Neural crest cell (in vitro differentiated cells): ENCODE measurements around the gene RAB23. TPM values are rescaled to one million over a fixed set of nuclear protein-coding genes. Genes with fewer than 3 reads are reported as not detected.

Experiments used
- DNase-seq: peaks from one replicate; pipeline ENCODE4 v3.0.0; 2021; ENCODE audit warnings: low read depth, mixed read lengths, low spot score
- H3K27ac Mint-ChIP-seq: one replicate; pipeline ENCODE4 v1.8.0; 2021; ENCODE audit warnings: mild to moderate bottlenecking, mixed read lengths; ENCODE audit not compliant: unreplicated experiment
- H3K27me3 Mint-ChIP-seq: 2 replicates; pipeline ENCODE4 v1.8.0; 2021; ENCODE audit warnings: low read depth, mild to moderate bottlenecking, mixed read lengths
- H3K36me3 Mint-ChIP-seq: 2 replicates; pipeline ENCODE4 v1.8.0; 2021; ENCODE audit warnings: low read depth, mild to moderate bottlenecking, mixed read lengths
- H3K4me1 Mint-ChIP-seq: 2 replicates; pipeline ENCODE4 v1.8.0; 2021; ENCODE audit warnings: mixed read lengths
- H3K4me3 Mint-ChIP-seq: one replicate; pipeline ENCODE4 v1.8.0; 2021; ENCODE audit warnings: mild to moderate bottlenecking, mixed read lengths
- H3K9me3 Mint-ChIP-seq: 2 replicates; pipeline ENCODE4 v1.8.0; 2021; ENCODE audit warnings: mixed read lengths
- CTCF ChIP-seq: fragments of 200-600 bp; sonication (generic); conservative IDR thresholded peaks from 2 replicates; pipeline ENCODE4 v1.5.0; 2021; ENCODE audit warnings: antibody characterized with exemption, mild to moderate bottlenecking
- total RNA-seq: library from RNA; stranded (reverse); gene quantifications from 2 replicates; pipeline ENCODE4 v1.2.1, GENCODE V29; 2021

Gene RAB23
- total RNA-seq, 1 donor from 2014 or later: 20.1 TPM

- no peak overlapping the region for H3K4me3 Mint-ChIP-seq
- H3K27ac Mint-ChIP-seq: no peak overlapping the region
- H3K4me1 Mint-ChIP-seq: peaks cover 11% of the 10 kb centered on the region
- H3K27me3 Mint-ChIP-seq: no peaks in the 10 kb centered on the region
- DNase-seq: no peak
- no peak for TF ChIP-seq CTCF
- H3K36me3 Mint-ChIP-seq: peaks cover 10% of the 10 kb centered on the region
- no peaks in the 10 kb centered on the region for H3K9me3 Mint-ChIP-seq
Observed at GRCh38 chr6:57209030-57209429, 13.1 kb downstream of the RAB23 start.

GRCh38 chr6:57207872-57208271 is 14.2 kb downstream of the RAB23 start:
- no peaks in the 10 kb centered on the region for H3K27me3 Mint-ChIP-seq
- no peaks in the 10 kb centered on the region for H3K9me3 Mint-ChIP-seq
- no peak for DNase-seq

GRCh38 chr6:57207141-57207540 is 15.0 kb downstream of the RAB23 start:
- no peaks in the 10 kb centered on the region for H3K27me3 Mint-ChIP-seq
- TF ChIP-seq CTCF: no peak

More at GRCh38 chr6:57207872-57208271, 14.2 kb downstream of the RAB23 start:
- peaks cover 7% of the 10 kb centered on the region for H3K36me3 Mint-ChIP-seq
- H3K27ac Mint-ChIP-seq: no peak overlapping the region
- H3K4me3 Mint-ChIP-seq: no peak overlapping the region
- peaks cover 11% of the 10 kb centered on the region for H3K4me1 Mint-ChIP-seq
- no peak for TF ChIP-seq CTCF

GRCh38 chr6:57205550-57206328 is 16.4 kb downstream of the RAB23 start:
- TF ChIP-seq CTCF: no peak
- H3K27ac Mint-ChIP-seq: no peak overlapping the region
- no peak overlapping the region for H3K4me3 Mint-ChIP-seq

More at GRCh38 chr6:57207141-57207540, 15.0 kb downstream of the RAB23 start:
- Mint-ChIP-seq H3K36me3 (peaks cover 9% of the 10 kb centered on the region), H3K27ac (no peak overlapping the region), H3K4me1 (peaks cover 14% of the 10 kb centered on the region), H3K4me3 (no peak overlapping the region), H3K9me3 (no peaks in the 10 kb centered on the region)
- DNase-seq: no peak

GRCh38 chr6:57201718-57202117 is 20.4 kb downstream of the RAB23 start:
- no peak for TF ChIP-seq CTCF
- H3K4me3 Mint-ChIP-seq: no peak overlapping the region
- no peaks in the 10 kb centered on the region for H3K27me3 Mint-ChIP-seq
- H3K9me3 Mint-ChIP-seq: no peaks in the 10 kb centered on the region
- H3K27ac Mint-ChIP-seq: no peak overlapping the region
- no peak for DNase-seq
- H3K36me3 Mint-ChIP-seq: peaks cover 4% of the 10 kb centered on the region
- peaks cover 15% of the 10 kb centered on the region for H3K4me1 Mint-ChIP-seq

More at GRCh38 chr6:57205550-57206328, 16.4 kb downstream of the RAB23 start:
- Mint-ChIP-seq H3K27me3 (no peaks in the 10 kb centered on the region), H3K4me1 (peaks cover 15% of the 10 kb centered on the region), H3K36me3 (peaks cover 10% of the 10 kb centered on the region), H3K9me3 (no peaks in the 10 kb centered on the region)
- no peak for DNase-seq
